Natural killer cell treated with Interleukin-12 subunit alpha and Interleukin-12 subunit beta and Interleukin-15 and Interleukin-18, amount 100 ng/mL, for 72 hours (primary cell): ENCODE data around the gene RPE. TPM values are rescaled to one million over a fixed set of nuclear protein-coding genes. Genes with fewer than 3 reads are reported as not detected.

Experiments
- total RNA-seq, 2 donors: library from RNA; stranded (reverse); gene quantifications; one replicate each; pipeline ENCODE4 v1.2.3, GENCODE V29; 2022

RPE gene
- total RNA-seq, 2 donors from 2014 or later = 49.4 to 70.9 TPM

Other genes with a start within 250 kb of the RPE start
- gene UNC80, start 230.8 kb upstream of the RPE start, total RNA-seq = not detected
- 1 to 10 TPM; 7.5 to 9.2 TPM for gene KANSL1L, start 168.8 kb downstream of the RPE start, total RNA-seq
- not detected for gene ACADL, start 222.8 kb downstream of the RPE start, total RNA-seq